Smooth muscle cell (in vitro differentiated cells): Measurements from ENCODE around the gene TARS3. TPM values are rescaled to one million over a fixed set of nuclear protein-coding genes. Genes with fewer than 3 reads are reported as not detected.

Experiments
- DNase-seq: peaks from one replicate; lab custom pipeline; 2025; ENCODE audit not compliant: unreplicated experiment; lab: John Stamatoyannopoulos, UW
- H2AFZ ChIP-seq: fragments of 200-600 bp; sonication (generic); 2 replicates; pipeline ENCODE4 v1.6.0; 2016; ENCODE audit warnings: antibody characterized with exemption, low read depth, mild to moderate bottlenecking
- H3F3A ChIP-seq: fragments of 200-600 bp; sonication (generic); 2 replicates; pipeline ENCODE4 v1.6.0; 2017; ENCODE audit warnings: antibody characterized with exemption, low read depth
- H3K27ac ChIP-seq: fragments of 200-600 bp; sonication (generic); 2 replicates; pipeline ENCODE4 v1.5.1; 2016; ENCODE audit warnings: low read depth, mild to moderate bottlenecking
- H3K27me3 ChIP-seq: fragments of 200-600 bp; sonication (generic); 2 replicates; pipeline ENCODE4 v1.6.1; 2016; ENCODE audit warnings: low read depth, mild to moderate bottlenecking
- H3K36me3 ChIP-seq: fragments of 200-600 bp; sonication (generic); 2 replicates; pipeline ENCODE4 v1.5.1; 2016; ENCODE audit warnings: low read depth
- H3K4me1 ChIP-seq: fragments of 200-600 bp; sonication (generic); 2 replicates; pipeline ENCODE4 v1.5.1; 2016; ENCODE audit warnings: low read depth
- H3K4me2 ChIP-seq: fragments of 200-600 bp; sonication (generic); 2 replicates; pipeline ENCODE4 v1.6.0; 2016; ENCODE audit warnings: mild to moderate bottlenecking
- H3K4me3 ChIP-seq: fragments of 200-600 bp; sonication (generic); 2 replicates; pipeline ENCODE4 v1.5.1; 2016; ENCODE audit warnings: mild to moderate bottlenecking
- H3K79me2 ChIP-seq: fragments of 200-600 bp; sonication (generic); 2 replicates; pipeline ENCODE4 v1.6.0; 2016; ENCODE audit warnings: low read depth, mild to moderate bottlenecking
- H3K9ac ChIP-seq: fragments of 200-600 bp; sonication (generic); 2 replicates; pipeline ENCODE4 v1.6.0; 2016; ENCODE audit warnings: low read depth
- H3K9me3 ChIP-seq: fragments of 200-600 bp; sonication (generic); replicated peaks from 2 replicates; pipeline ENCODE4 v1.5.1; 2016; ENCODE audit warnings: low read depth
- H4K20me1 ChIP-seq: fragments of 200-600 bp; sonication (generic); 2 replicates; pipeline ENCODE4 v1.6.0; 2016; ENCODE audit warnings: low read depth
- CTCF ChIP-seq: fragments of 200-600 bp; sonication (generic); IDR thresholded peaks from 2 replicates; pipeline ENCODE4 v1.5.1; 2017; ENCODE audit warnings: borderline replicate concordance, mild to moderate bottlenecking, antibody characterized with exemption; ENCODE audit not compliant: insufficient read depth, poor library complexity, severe bottlenecking
- WGBS: methylation state at CpG from one replicate; pipeline ENCODE4 v1.1.7; 2016; ENCODE audit warnings: low lambda C conversion rate; 5-methylcytosine and 5-hydroxymethylcytosine counted together
- polyA plus RNA-seq: library from polyadenylated mRNA; unstranded; fragments of >200 nt; fragmentation: Nextera tagmentation; extraction: Ambion mirVana; gene quantifications from 2 replicates; pipeline ENCODE4 v1.2.1, GENCODE V29; 2016
- total RNA-seq: library from RNA; depleted of rRNA; stranded (reverse); fragments of >200 nt; gene quantifications from 2 replicates; pipeline ENCODE4 v1.2.3, GENCODE V29; 2014

Gene TARS3
- total and polyA plus RNA-seq, 2 experiments from 2014 or later, result 20.0 to 23.0 TPM

GRCh38 chr15:101611580-101612299 is 112.5 kb downstream of the TARS3 start:
- no peak overlapping the region for H3K4me3 ChIP-seq
- H3K9ac ChIP-seq, result no peak overlapping the region
- no peaks in the 10 kb centered on the region for H3K79me2 ChIP-seq
- no peak overlapping the region for H3K4me2 ChIP-seq
- H3F3A ChIP-seq, result no peaks in the 10 kb centered on the region
- DNase-seq, result no peak
- H3K27ac ChIP-seq, result no peak overlapping the region
- H3K27me3 ChIP-seq, result no peaks in the 10 kb centered on the region
- no peak overlapping the region for H2AFZ ChIP-seq
- TF ChIP-seq CTCF, result no peak
- H3K9me3 ChIP-seq, result no peaks in the 10 kb centered on the region
- H4K20me1 ChIP-seq, result no peaks in the 10 kb centered on the region
- WGBS, result 89% methylated on average over 10 of the region's 10 CpGs
- H3K36me3 ChIP-seq, result no peaks in the 10 kb centered on the region
- H3K4me1 ChIP-seq, result peaks cover 11% of the 10 kb centered on the region

GRCh38 chr15:101611007-101611406 is 113.3 kb downstream of the TARS3 start:
- Histone ChIP-seq H3K27me3 (no peaks in the 10 kb centered on the region), H3F3A (no peaks in the 10 kb centered on the region), H3K36me3 (no peaks in the 10 kb centered on the region), H2AFZ (no peak overlapping the region), H3K9ac (no peak overlapping the region), H3K4me1 (peaks cover 4% of the 10 kb centered on the region), H3K9me3 (no peaks in the 10 kb centered on the region), H3K4me2 (no peak overlapping the region), H3K4me3 (no peak overlapping the region), H3K79me2 (no peaks in the 10 kb centered on the region), H4K20me1 (no peaks in the 10 kb centered on the region), H3K27ac (no peak overlapping the region)
- DNase-seq, result no peak
- TF ChIP-seq CTCF, result no peak
- 86% methylated on average over 15 of the region's 15 CpGs for WGBS

GRCh38 chr15:101610611-101611000 is 113.7 kb downstream of the TARS3 start:
- 98% methylated on average over 8 of the region's 8 CpGs for WGBS
- no peaks in the 10 kb centered on the region for H3K27me3 ChIP-seq
- no peaks in the 10 kb centered on the region for H3K4me1 ChIP-seq
- H4K20me1 ChIP-seq, result no peaks in the 10 kb centered on the region
- no peak for TF ChIP-seq CTCF
- H3F3A ChIP-seq, result no peaks in the 10 kb centered on the region
- no peaks in the 10 kb centered on the region for H3K79me2 ChIP-seq
- no peak overlapping the region for H3K4me3 ChIP-seq
- DNase-seq, result no peak
- H2AFZ ChIP-seq, result no peak overlapping the region
- no peak overlapping the region for H3K27ac ChIP-seq
- no peak overlapping the region for H3K4me2 ChIP-seq
- H3K9ac ChIP-seq, result no peak overlapping the region
- no peaks in the 10 kb centered on the region for H3K9me3 ChIP-seq
- H3K36me3 ChIP-seq, result no peaks in the 10 kb centered on the region
